ENCODE results near the gene MAML3. TPM values are rescaled to one million over a fixed set of nuclear protein-coding genes. Genes with fewer than 3 reads are reported as not detected.

MAML3 gene
- total RNA-seq, 1 experiment from 2014 or later = 20.8 TPM

- Histone ChIP-seq H3K4me1 (ENCODE audit: low read length) (no peaks in the 10 kb centered on the region), H3K9me2 (replicated peaks; ENCODE audit: insufficient read depth, low read length) (no peaks in the 10 kb centered on the region), H3K9me3 (ENCODE audit: low read length) (no peaks in the 10 kb centered on the region), H3K9ac (ENCODE audit: low read length) (no peak overlapping the region), H3K4me3 (ENCODE audit: low read length) (no peak overlapping the region), H3K27me3 (ENCODE audit: low read length) (no peaks in the 10 kb centered on the region), H2AFZ (ENCODE audit: low read length) (no peak overlapping the region), H3K36me3 (ENCODE audit: insufficient read depth, low read length) (no peaks in the 10 kb centered on the region), H3K4me2 (ENCODE audit: low read depth, low read length, poor library complexity, severe bottlenecking) (no peak overlapping the region), H3K27ac (ENCODE audit: low read length) (no peak overlapping the region), H3K79me2 (ENCODE audit: low read length) (no peaks in the 10 kb centered on the region), H4K20me1 (ENCODE audit: insufficient read depth, low read depth, low read length) (no peaks in the 10 kb centered on the region)
- DNase-seq = no peak
These were observed 432.2 kb downstream of the MAML3 start for GRCh38 chr4:139721789-139722188.

GRCh38 chr4:139720806-139721205 lies 433.2 kb downstream of the MAML3 start:
- H3K27ac ChIP-seq (ENCODE audit: low read length) = no peak overlapping the region
- no peaks in the 10 kb centered on the region for H3K79me2 ChIP-seq (ENCODE audit: low read length)
- H2AFZ ChIP-seq (ENCODE audit: low read length) = no peak overlapping the region
- no peaks in the 10 kb centered on the region for H3K4me1 ChIP-seq (ENCODE audit: low read length)
- no peak overlapping the region for H3K4me2 ChIP-seq (ENCODE audit: low read depth, low read length, poor library complexity, severe bottlenecking)
- no peaks in the 10 kb centered on the region for H3K36me3 ChIP-seq (ENCODE audit: insufficient read depth, low read length)
- no peaks in the 10 kb centered on the region for H3K9me3 ChIP-seq (ENCODE audit: low read length)
- no peak overlapping the region for H3K9ac ChIP-seq (ENCODE audit: low read length)
- H3K27me3 ChIP-seq (ENCODE audit: low read length) = no peaks in the 10 kb centered on the region
- H4K20me1 ChIP-seq (ENCODE audit: insufficient read depth, low read depth, low read length) = no peaks in the 10 kb centered on the region
- no peak overlapping the region for H3K4me3 ChIP-seq (ENCODE audit: low read length)
- no peaks in the 10 kb centered on the region for H3K9me2 ChIP-seq (replicated peaks; ENCODE audit: insufficient read depth, low read length)
- DNase-seq = no peak

GRCh38 chr4:139719381-139720101 lies 434.4 kb downstream of the MAML3 start:
- H3K4me1 ChIP-seq (ENCODE audit: low read length) = no peaks in the 10 kb centered on the region
- no peak overlapping the region for H2AFZ ChIP-seq (ENCODE audit: low read length)
- H3K9me2 ChIP-seq (replicated peaks; ENCODE audit: insufficient read depth, low read length) = no peaks in the 10 kb centered on the region
- H4K20me1 ChIP-seq (ENCODE audit: insufficient read depth, low read depth, low read length) = no peaks in the 10 kb centered on the region
- H3K36me3 ChIP-seq (ENCODE audit: insufficient read depth, low read length) = no peaks in the 10 kb centered on the region
- H3K9ac ChIP-seq (ENCODE audit: low read length) = no peak overlapping the region
- no peak overlapping the region for H3K27ac ChIP-seq (ENCODE audit: low read length)
- no peak for DNase-seq
- H3K27me3 ChIP-seq (ENCODE audit: low read length) = no peaks in the 10 kb centered on the region
- H3K4me2 ChIP-seq (ENCODE audit: low read depth, low read length, poor library complexity, severe bottlenecking) = no peak overlapping the region
- no peak overlapping the region for H3K4me3 ChIP-seq (ENCODE audit: low read length)
- no peaks in the 10 kb centered on the region for H3K79me2 ChIP-seq (ENCODE audit: low read length)
- no peaks in the 10 kb centered on the region for H3K9me3 ChIP-seq (ENCODE audit: low read length)

GRCh38 chr4:139718833-139719232 lies 435.2 kb downstream of the MAML3 start:
- H3K4me3 ChIP-seq (ENCODE audit: low read length) = no peak overlapping the region
- no peak overlapping the region for H2AFZ ChIP-seq (ENCODE audit: low read length)
- no peaks in the 10 kb centered on the region for H3K9me3 ChIP-seq (ENCODE audit: low read length)
- H3K27me3 ChIP-seq (ENCODE audit: low read length) = no peaks in the 10 kb centered on the region
- no peak overlapping the region for H3K9ac ChIP-seq (ENCODE audit: low read length)
- no peaks in the 10 kb centered on the region for H3K9me2 ChIP-seq (replicated peaks; ENCODE audit: insufficient read depth, low read length)
- no peaks in the 10 kb centered on the region for H3K36me3 ChIP-seq (ENCODE audit: insufficient read depth, low read length)
- H3K4me2 ChIP-seq (ENCODE audit: low read depth, low read length, poor library complexity, severe bottlenecking) = no peak overlapping the region
- no peaks in the 10 kb centered on the region for H4K20me1 ChIP-seq (ENCODE audit: insufficient read depth, low read depth, low read length)
- no peak for DNase-seq
- no peak overlapping the region for H3K27ac ChIP-seq (ENCODE audit: low read length)
- no peaks in the 10 kb centered on the region for H3K79me2 ChIP-seq (ENCODE audit: low read length)
- no peaks in the 10 kb centered on the region for H3K4me1 ChIP-seq (ENCODE audit: low read length)

GRCh38 chr4:139718358-139718757 lies 435.6 kb downstream of the MAML3 start:
- Histone ChIP-seq H2AFZ (ENCODE audit: low read length) (no peak overlapping the region), H3K9me3 (ENCODE audit: low read length) (no peaks in the 10 kb centered on the region), H3K4me1 (ENCODE audit: low read length) (no peaks in the 10 kb centered on the region), H3K36me3 (ENCODE audit: insufficient read depth, low read length) (no peaks in the 10 kb centered on the region), H3K27me3 (ENCODE audit: low read length) (no peaks in the 10 kb centered on the region), H3K4me3 (ENCODE audit: low read length) (no peak overlapping the region), H3K4me2 (ENCODE audit: low read depth, low read length, poor library complexity, severe bottlenecking) (no peak overlapping the region), H4K20me1 (ENCODE audit: insufficient read depth, low read depth, low read length) (no peaks in the 10 kb centered on the region), H3K79me2 (ENCODE audit: low read length) (no peaks in the 10 kb centered on the region), H3K9ac (ENCODE audit: low read length) (no peak overlapping the region), H3K9me2 (replicated peaks; ENCODE audit: insufficient read depth, low read length) (no peaks in the 10 kb centered on the region), H3K27ac (ENCODE audit: low read length) (no peak overlapping the region)
- no peak for DNase-seq

- no peaks in the 10 kb centered on the region for H3K27me3 ChIP-seq (ENCODE audit: low read length)
- no peak overlapping the region for H3K27ac ChIP-seq (ENCODE audit: low read length)
- no peak overlapping the region for H3K4me3 ChIP-seq (ENCODE audit: low read length)
- H2AFZ ChIP-seq (ENCODE audit: low read length) = no peak overlapping the region
- H3K9me2 ChIP-seq (replicated peaks; ENCODE audit: insufficient read depth, low read length) = no peaks in the 10 kb centered on the region
- no peak for DNase-seq
- no peak overlapping the region for H3K9ac ChIP-seq (ENCODE audit: low read length)
- H3K4me2 ChIP-seq (ENCODE audit: low read depth, low read length, poor library complexity, severe bottlenecking) = no peak overlapping the region
- H3K79me2 ChIP-seq (ENCODE audit: low read length) = no peaks in the 10 kb centered on the region
- no peaks in the 10 kb centered on the region for H3K4me1 ChIP-seq (ENCODE audit: low read length)
- H3K9me3 ChIP-seq (ENCODE audit: low read length) = no peaks in the 10 kb centered on the region
- H3K36me3 ChIP-seq (ENCODE audit: insufficient read depth, low read length) = 0 out of 2 replicates have a peak, but pooled peaks cover 4% of the 10 kb centered on the region
- no peaks in the 10 kb centered on the region for H4K20me1 ChIP-seq (ENCODE audit: insufficient read depth, low read depth, low read length)
These were observed 438.1 kb downstream of the MAML3 start for GRCh38 chr4:139715746-139716391.

GRCh38 chr4:139712882-139713281 lies 441.1 kb downstream of the MAML3 start:
- Histone ChIP-seq H4K20me1 (ENCODE audit: insufficient read depth, low read depth, low read length) (no peaks in the 10 kb centered on the region), H3K4me2 (ENCODE audit: low read depth, low read length, poor library complexity, severe bottlenecking) (no peak overlapping the region), H3K79me2 (ENCODE audit: low read length) (0 out of 2 replicates have a peak, but pooled peaks cover 3% of the 10 kb centered on the region), H3K4me3 (ENCODE audit: low read length) (no peak overlapping the region), H3K36me3 (ENCODE audit: insufficient read depth, low read length) (peaks cover 17% of the 10 kb centered on the region), H3K9me2 (replicated peaks; ENCODE audit: insufficient read depth, low read length) (no peaks in the 10 kb centered on the region), H3K9me3 (ENCODE audit: low read length) (no peaks in the 10 kb centered on the region), H3K4me1 (ENCODE audit: low read length) (no peaks in the 10 kb centered on the region), H3K9ac (ENCODE audit: low read length) (no peak overlapping the region), H2AFZ (ENCODE audit: low read length) (no peak overlapping the region), H3K27me3 (ENCODE audit: low read length) (no peaks in the 10 kb centered on the region), H3K27ac (ENCODE audit: low read length) (no peak overlapping the region)
- no peak for DNase-seq

- Histone ChIP-seq H3K9ac (ENCODE audit: low read length) (no peak overlapping the region), H3K4me2 (ENCODE audit: low read depth, low read length, poor library complexity, severe bottlenecking) (no peak overlapping the region), H3K4me3 (ENCODE audit: low read length) (no peak overlapping the region), H3K4me1 (ENCODE audit: low read length) (no peaks in the 10 kb centered on the region), H4K20me1 (ENCODE audit: insufficient read depth, low read depth, low read length) (no peaks in the 10 kb centered on the region), H3K27ac (ENCODE audit: low read length) (no peak overlapping the region), H3K36me3 (ENCODE audit: insufficient read depth, low read length) (peaks cover 20% of the 10 kb centered on the region), H3K79me2 (ENCODE audit: low read length) (0 out of 2 replicates have a peak, but pooled peaks cover 3% of the 10 kb centered on the region), H3K27me3 (ENCODE audit: low read length) (no peaks in the 10 kb centered on the region), H3K9me2 (replicated peaks; ENCODE audit: insufficient read depth, low read length) (no peaks in the 10 kb centered on the region), H3K9me3 (ENCODE audit: low read length) (no peaks in the 10 kb centered on the region), H2AFZ (ENCODE audit: low read length) (no peak overlapping the region)
- DNase-seq = no peak
These were observed 442.5 kb downstream of the MAML3 start for GRCh38 chr4:139711461-139711860.

Data from Karpas-422 (cell line).